WI38 (cell line): ENCODE results near the gene RBM22.
"Not testable (repeated sequence)": the region's sequence is repeated elsewhere in the genome, so short reads cannot be mapped to it uniquely, and the experiment has no call there.

Source experiments
- H3K4me3 ChIP-seq: 2 replicates; pipeline ENCODE4 v1.5.1; 2011; ENCODE audit warnings: low read depth, mild to moderate bottlenecking, control low read depth, low read length
- CTCF ChIP-seq: IDR thresholded peaks from 2 replicates; pipeline ENCODE4 v1.5.1; 2012; ENCODE audit warnings: low read depth, mild to moderate bottlenecking, control low read depth, low read length

RBM22 gene

GRCh38 chr5:150700594-150701377 lies at the start of gene RBM22:
Gene RBM22 (minus strand): TSS chr5:150701062. CDS start chr5:150700985, 77 bp downstream.
- H3K4me3 ChIP-seq: peak within 1 kb of the TSS; percentile 99
- peak; percentile 37 for TF ChIP-seq CTCF

GRCh38 chr5:150750469-150750868 lies 49.6 kb upstream of the RBM22 start:
- no peak overlapping the region for H3K4me3 ChIP-seq
- no peak for TF ChIP-seq CTCF

GRCh38 chr5:150743142-150743488 lies 42.3 kb upstream of the RBM22 start:
- H3K4me3 ChIP-seq: not testable (repeated sequence)

GRCh38 chr5:150742455-150743141 lies 41.7 kb upstream of the RBM22 start:
- not testable (repeated sequence) for H3K4me3 ChIP-seq

GRCh38 chr5:150740992-150741391 lies 40.1 kb upstream of the RBM22 start:
- TF ChIP-seq CTCF: no peak
- H3K4me3 ChIP-seq: no peak overlapping the region

- TF ChIP-seq CTCF: no peak
- no peak overlapping the region for H3K4me3 ChIP-seq
These were observed 38.0 kb upstream of the RBM22 start for GRCh38 chr5:150738862-150739261.

GRCh38 chr5:150734579-150735384 lies 33.9 kb upstream of the RBM22 start:
- no peak overlapping the region for H3K4me3 ChIP-seq
- no peak for TF ChIP-seq CTCF

- no peak overlapping the region for H3K4me3 ChIP-seq
- TF ChIP-seq CTCF: no peak
These were observed 30.9 kb upstream of the RBM22 start for GRCh38 chr5:150731669-150732242.
